ENCODE results near the gene PARP4. TPM values are rescaled to one million over a fixed set of nuclear protein-coding genes. Genes with fewer than 3 reads are reported as not detected.
"Not testable (repeated sequence)": the region's sequence is repeated elsewhere in the genome, so short reads cannot be mapped to it uniquely, and the experiment has no call there.

The PARP4 gene
- total and polyA plus RNA-seq, 12 donors, result 19.8 to 92.2 (median 62.6) TPM

DNA sequence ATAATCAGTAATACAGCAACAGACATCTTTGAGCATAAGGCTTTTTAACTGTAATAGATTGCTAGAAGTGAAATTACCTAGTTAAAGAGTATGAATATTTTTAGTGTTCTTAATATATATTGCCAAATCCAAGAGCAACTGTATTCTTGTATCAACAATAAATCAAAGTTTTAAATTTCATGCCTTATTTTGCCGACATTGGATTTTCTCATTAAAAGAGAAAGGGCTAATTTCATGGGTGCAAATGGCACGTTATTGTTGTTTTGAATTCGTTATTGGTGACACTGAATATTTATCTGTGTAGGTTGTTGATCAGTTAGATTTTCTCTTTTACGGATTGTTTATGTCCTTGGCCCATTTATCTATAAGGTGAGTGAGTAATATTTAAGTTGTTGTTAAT is 106.1 kb downstream of the PARP4 start:
- no peak overlapping the region for H3K27ac ChIP-seq

GRCh38 chr13:24396821-24397220 is 115.8 kb downstream of the PARP4 start:
- H3K27me3 ChIP-seq, result no peaks in the 10 kb centered on the region
- no peak overlapping the region for H3K4me3 ChIP-seq
- intact Hi-C loops (cut with DNase I), result no loop called here
- H3K36me3 ChIP-seq (replicated peaks in 1 of 2), result no peaks in the 10 kb centered on the region
- no peaks in the 10 kb centered on the region for H3K9me3 ChIP-seq (replicated peaks in 1 of 3)
- 73 to 86% (median 82%) methylated on average over 2 of the region's 2 CpGs for WGBS, 4 donors
- no peaks in the 10 kb centered on the region for H3K4me1 ChIP-seq (replicated peaks in 1 of 2)
- no peak overlapping the region for H3K27ac ChIP-seq
- TF ChIP-seq POLR2A (IDR thresholded peaks at IDR 0.05), result no peak
- TF ChIP-seq, protein P1, sequence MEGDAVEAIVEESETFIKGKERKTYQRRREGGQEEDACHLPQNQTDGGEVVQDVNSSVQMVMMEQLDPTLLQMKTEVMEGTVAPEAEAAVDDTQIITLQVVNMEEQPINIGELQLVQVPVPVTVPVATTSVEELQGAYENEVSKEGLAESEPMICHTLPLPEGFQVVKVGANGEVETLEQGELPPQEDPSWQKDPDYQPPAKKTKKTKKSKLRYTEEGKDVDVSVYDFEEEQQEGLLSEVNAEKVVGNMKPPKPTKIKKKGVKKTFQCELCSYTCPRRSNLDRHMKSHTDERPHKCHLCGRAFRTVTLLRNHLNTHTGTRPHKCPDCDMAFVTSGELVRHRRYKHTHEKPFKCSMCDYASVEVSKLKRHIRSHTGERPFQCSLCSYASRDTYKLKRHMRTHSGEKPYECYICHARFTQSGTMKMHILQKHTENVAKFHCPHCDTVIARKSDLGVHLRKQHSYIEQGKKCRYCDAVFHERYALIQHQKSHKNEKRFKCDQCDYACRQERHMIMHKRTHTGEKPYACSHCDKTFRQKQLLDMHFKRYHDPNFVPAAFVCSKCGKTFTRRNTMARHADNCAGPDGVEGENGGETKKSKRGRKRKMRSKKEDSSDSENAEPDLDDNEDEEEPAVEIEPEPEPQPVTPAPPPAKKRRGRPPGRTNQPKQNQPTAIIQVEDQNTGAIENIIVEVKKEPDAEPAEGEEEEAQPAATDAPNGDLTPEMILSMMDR (IDR thresholded peaks at IDR 0.05), result no peak
- DNase-seq, result no peak

More for the DNA sequence above, 106.1 kb downstream of the PARP4 start:
- WGBS, 4 donors, result 67 to 78% (median 74%) methylated on average over 4 of the region's 4 CpGs
- H3K27me3 ChIP-seq, result no peaks in the 10 kb centered on the region
- H3K9me3 ChIP-seq (replicated peaks in 1 of 3), result no peaks in the 10 kb centered on the region
- DNase-seq, result no peak
- H3K4me3 ChIP-seq, result no peak overlapping the region
- H3K36me3 ChIP-seq (replicated peaks in 1 of 2), result no peaks in the 10 kb centered on the region
- TF ChIP-seq, protein P1 (IDR thresholded peaks at IDR 0.05), result no peak
- no peak for TF ChIP-seq POLR2A (IDR thresholded peaks at IDR 0.05)
- intact Hi-C loops (cut with DNase I), result no loop called here
- no peaks in the 10 kb centered on the region for H3K4me1 ChIP-seq (replicated peaks in 1 of 2)

- no peak for DNase-seq
- Histone ChIP-seq H3K27me3 (no peaks in the 10 kb centered on the region), H3K36me3 (replicated peaks in 1 of 2) (no peaks in the 10 kb centered on the region), H3K4me3 (no peak overlapping the region), H3K9me3 (replicated peaks in 1 of 3) (no peaks in the 10 kb centered on the region), H3K27ac (no peak overlapping the region), H3K4me1 (replicated peaks in 1 of 2) (no peaks in the 10 kb centered on the region)
- TF ChIP-seq, protein P1 (IDR thresholded peaks at IDR 0.05), result no peak
- no peak for TF ChIP-seq POLR2A (IDR thresholded peaks at IDR 0.05)
- intact Hi-C loops (cut with DNase I), result no loop called here
- 83 to 91% (median 85%) methylated on average over 3 to 4 of the region's 4 CpGs for WGBS, 4 donors
These were observed 119.6 kb downstream of the PARP4 start for GRCh38 chr13:24392972-24393371.

- H3K9me3 ChIP-seq (replicated peaks in 1 of 3); intact Hi-C loops (cut with DNase I); H3K4me1 ChIP-seq (replicated peaks in 1 of 2); H3K4me3 ChIP-seq; DNase-seq; H3K27ac ChIP-seq; H3K36me3 ChIP-seq (replicated peaks in 1 of 2); H3K27me3 ChIP-seq: not testable (repeated sequence)
- 74 to 86% (median 83%) methylated on average over 18 to 25 of the region's 27 CpGs for WGBS, 4 donors
These were observed 120.6 kb downstream of the PARP4 start for GRCh38 chr13:24391771-24392683.

- H3K4me3 ChIP-seq; H3K4me1 ChIP-seq (replicated peaks in 1 of 2); intact Hi-C loops (cut with DNase I); H3K36me3 ChIP-seq (replicated peaks in 1 of 2); DNase-seq; H3K27me3 ChIP-seq; H3K9me3 ChIP-seq (replicated peaks in 1 of 3); H3K27ac ChIP-seq: not testable (repeated sequence)
- 81 to 96% (median 90%) methylated on average over 5 to 9 of the region's 9 CpGs for WGBS, 4 donors
These were observed 121.8 kb downstream of the PARP4 start for GRCh38 chr13:24390795-24391194.

All from adrenal gland (tissue), 12 donors.